Osteocyte (in vitro differentiated cells): ENCODE data around the gene ETV6. TPM values are rescaled to one million over a fixed set of nuclear protein-coding genes. Genes with fewer than 3 reads are reported as not detected.

ENCODE experiments used
- DNase-seq: peaks from one replicate; pipeline ENCODE4 v3.0.0; 2021; ENCODE audit warnings: mixed read lengths; ENCODE audit not compliant: unreplicated experiment; ENCODE audit errors: extremely low spot score
- H3K27ac Mint-ChIP-seq: one replicate; pipeline ENCODE4 v1.8.0; 2021; ENCODE audit warnings: mild to moderate bottlenecking, mixed read lengths; ENCODE audit not compliant: unreplicated experiment
- H3K27me3 Mint-ChIP-seq: one replicate; pipeline ENCODE4 v1.8.0; 2021; ENCODE audit warnings: mixed read lengths; ENCODE audit not compliant: unreplicated experiment
- H3K36me3 Mint-ChIP-seq: one replicate; pipeline ENCODE4 v1.8.0; 2021; ENCODE audit warnings: mixed read lengths; ENCODE audit not compliant: unreplicated experiment
- H3K4me1 Mint-ChIP-seq: one replicate; pipeline ENCODE4 v1.8.0; 2021; ENCODE audit warnings: mixed read lengths; ENCODE audit not compliant: unreplicated experiment
- H3K4me3 Mint-ChIP-seq: one replicate; pipeline ENCODE4 v1.8.0; 2021; ENCODE audit warnings: mild to moderate bottlenecking, moderate library complexity, mixed read lengths; ENCODE audit not compliant: unreplicated experiment
- H3K9me3 Mint-ChIP-seq: one replicate; pipeline ENCODE4 v1.8.0; 2021; ENCODE audit warnings: mixed read lengths; ENCODE audit not compliant: unreplicated experiment
- total RNA-seq: library from RNA; stranded (reverse); gene quantifications from 2 replicates; pipeline ENCODE4 v1.2.1, GENCODE V29; 2021
- TF ChIP-seq, protein P1 (sequence below): fragments of 200-600 bp; sonication (generic); IDR thresholded peaks from 2 replicates; pipeline ENCODE4 v1.5.0; 2021; ENCODE audit warnings: antibody characterized with exemption, mild to moderate bottlenecking, moderate library complexity

ETV6 gene
- total RNA-seq, 1 donor from 2014 or later: 24.4 TPM

- Mint-ChIP-seq H3K27me3 (no peaks in the 10 kb centered on the region), H3K4me3 (peak overlapping the region; percentile 90), H3K4me1 (peaks cover 35% of the 10 kb centered on the region), H3K27ac (peak overlapping the region; percentile 95), H3K9me3 (no peaks in the 10 kb centered on the region), H3K36me3 (no peaks in the 10 kb centered on the region)
- TF ChIP-seq, protein P1, sequence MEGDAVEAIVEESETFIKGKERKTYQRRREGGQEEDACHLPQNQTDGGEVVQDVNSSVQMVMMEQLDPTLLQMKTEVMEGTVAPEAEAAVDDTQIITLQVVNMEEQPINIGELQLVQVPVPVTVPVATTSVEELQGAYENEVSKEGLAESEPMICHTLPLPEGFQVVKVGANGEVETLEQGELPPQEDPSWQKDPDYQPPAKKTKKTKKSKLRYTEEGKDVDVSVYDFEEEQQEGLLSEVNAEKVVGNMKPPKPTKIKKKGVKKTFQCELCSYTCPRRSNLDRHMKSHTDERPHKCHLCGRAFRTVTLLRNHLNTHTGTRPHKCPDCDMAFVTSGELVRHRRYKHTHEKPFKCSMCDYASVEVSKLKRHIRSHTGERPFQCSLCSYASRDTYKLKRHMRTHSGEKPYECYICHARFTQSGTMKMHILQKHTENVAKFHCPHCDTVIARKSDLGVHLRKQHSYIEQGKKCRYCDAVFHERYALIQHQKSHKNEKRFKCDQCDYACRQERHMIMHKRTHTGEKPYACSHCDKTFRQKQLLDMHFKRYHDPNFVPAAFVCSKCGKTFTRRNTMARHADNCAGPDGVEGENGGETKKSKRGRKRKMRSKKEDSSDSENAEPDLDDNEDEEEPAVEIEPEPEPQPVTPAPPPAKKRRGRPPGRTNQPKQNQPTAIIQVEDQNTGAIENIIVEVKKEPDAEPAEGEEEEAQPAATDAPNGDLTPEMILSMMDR: no peak
- no peak for DNase-seq
These were observed 1.9 kb downstream of the ETV6 start for GRCh38 chr12:11651381-11651780.

- Mint-ChIP-seq H3K27ac (peak overlapping the region; percentile 95), H3K4me1 (peaks cover 39% of the 10 kb centered on the region), H3K36me3 (no peaks in the 10 kb centered on the region), H3K9me3 (no peaks in the 10 kb centered on the region), H3K27me3 (no peaks in the 10 kb centered on the region), H3K4me3 (peak overlapping the region; percentile 90)
- TF ChIP-seq, protein P1: no peak
- no peak for DNase-seq
These were observed 2.3 kb downstream of the ETV6 start for GRCh38 chr12:11651785-11652184.

- Mint-ChIP-seq H3K27ac (peak overlapping the region; percentile 95), H3K4me3 (peak overlapping the region; percentile 90)
- DNase-seq: no peak
These were observed 3.0 kb downstream of the ETV6 start for GRCh38 chr12:11652351-11653040.

GRCh38 chr12:11653215-11653753, 3.8 kb downstream of the ETV6 start:
- Mint-ChIP-seq H3K4me3 (peak overlapping the region; percentile 90), H3K4me1 (peaks cover 54% of the 10 kb centered on the region), H3K27me3 (no peaks in the 10 kb centered on the region), H3K36me3 (peaks cover 3% of the 10 kb centered on the region), H3K27ac (peak overlapping the region; percentile 95), H3K9me3 (no peaks in the 10 kb centered on the region)
- TF ChIP-seq, protein P1: no peak
- DNase-seq: no peak

More at GRCh38 chr12:11652351-11653040, 3.0 kb downstream of the ETV6 start:
- Mint-ChIP-seq H3K27me3 (no peaks in the 10 kb centered on the region), H3K4me1 (peaks cover 46% of the 10 kb centered on the region), H3K36me3 (no peaks in the 10 kb centered on the region), H3K9me3 (no peaks in the 10 kb centered on the region)
- TF ChIP-seq, protein P1: no peak

GRCh38 chr12:11654338-11654737, 4.9 kb downstream of the ETV6 start:
- DNase-seq: no peak
- H3K4me3 Mint-ChIP-seq: no peak overlapping the region
- H3K9me3 Mint-ChIP-seq: no peaks in the 10 kb centered on the region
- H3K4me1 Mint-ChIP-seq: peaks cover 63% of the 10 kb centered on the region
- TF ChIP-seq, protein P1: no peak
- H3K27ac Mint-ChIP-seq: no peak overlapping the region
- no peaks in the 10 kb centered on the region for H3K27me3 Mint-ChIP-seq
- peaks cover 3% of the 10 kb centered on the region for H3K36me3 Mint-ChIP-seq
